Thoracic aorta (tissue), 2 donors: ENCODE data around the gene HOXC6. TPM values are rescaled to one million over a fixed set of nuclear protein-coding genes. Genes with fewer than 3 reads are reported as not detected.

Experiments used
- ATAC-seq: fragments of 150-250 bp; one replicate; pipeline ENCODE4 v1.8.0; 2017; ENCODE audit warnings: low read depth; ENCODE audit not compliant: insufficient number of reproducible peaks, low FRiP score
- DNase-seq: peaks from one replicate; pipeline ENCODE4 v3.0.0-alpha.2; 2020; ENCODE audit warnings: low spot score
- H3K27ac ChIP-seq, 2 donors: fragments of 200-600 bp; sonication (generic); 1 replicate in 1 of 2; 2 replicates in 1 of 2; pipeline ENCODE4 v1.5.1; 2016; ENCODE audit warnings: mild to moderate bottlenecking in 2 of 2, moderate library complexity in 2 of 2
- H3K27me3 ChIP-seq: fragments of 200-600 bp; sonication (generic); replicated peaks from 2 replicates; pipeline ENCODE4 v1.6.0; 2016; ENCODE audit warnings: mild to moderate bottlenecking; ENCODE audit not compliant: insufficient read depth
- H3K36me3 ChIP-seq: fragments of 200-600 bp; sonication (generic); one replicate; pipeline ENCODE4 v1.5.1; 2016
- H3K4me1 ChIP-seq, 2 donors: fragments of 200-600 bp; sonication (generic); 1 replicate in 1 of 2; 2 replicates in 1 of 2; pipeline versions ENCODE4 v1.5.1 to v1.6.0; 2016; ENCODE audit warnings: low read depth in 2 of 2, mild to moderate bottlenecking in 1 of 2; ENCODE audit not compliant: control insufficient read depth in 1 of 2
- H3K4me3 ChIP-seq: fragments of 200-600 bp; sonication (generic); 2 replicates; pipeline ENCODE4 v1.5.1; 2016; ENCODE audit warnings: mild to moderate bottlenecking
- H3K9me3 ChIP-seq: fragments of 200-600 bp; sonication (generic); 2 replicates; pipeline ENCODE4 v1.5.1; 2016
- CTCF ChIP-seq: fragments of 200-600 bp; sonication (generic); IDR thresholded peaks from one replicate; pipeline ENCODE4 v1.5.1; 2019; ENCODE audit warnings: antibody characterized with exemption
- total RNA-seq, 2 donors: library from RNA; depleted of rRNA; stranded (reverse); fragments of >200 nt; gene quantifications; one replicate each; pipeline versions ENCODE4 v1.1.0 to v1.2.3, GENCODE V29; 2016

The HOXC6 gene
- total RNA-seq, 2 donors from 2014 or later: not detected

GRCh38 chr12:53998900-53999236 lies 29.4 kb upstream of the HOXC6 start:
- TF ChIP-seq CTCF: no peak
- H3K27me3 ChIP-seq: peaks cover 34% of the 10 kb centered on the region
- H3K27ac ChIP-seq: no peak overlapping the region
- H3K4me3 ChIP-seq: no peak overlapping the region
- H3K4me1 ChIP-seq: peaks cover 27 to 29% of the 10 kb centered on the region in 2 donors
- no peaks in the 10 kb centered on the region for H3K9me3 ChIP-seq
- DNase-seq (no peak), ATAC-seq (no peak)
- H3K36me3 ChIP-seq: no peaks in the 10 kb centered on the region

GRCh38 chr12:53999559-54000115 lies 28.6 kb upstream of the HOXC6 start:
- ATAC-seq (no peak), DNase-seq (no peak)
- no peak for TF ChIP-seq CTCF
- H3K4me1 ChIP-seq: peaks cover 21 to 22% of the 10 kb centered on the region in 2 donors
- H3K4me3 ChIP-seq: peak overlapping the region; percentile 66
- H3K36me3 ChIP-seq: no peaks in the 10 kb centered on the region
- no peaks in the 10 kb centered on the region for H3K9me3 ChIP-seq
- peaks cover 27% of the 10 kb centered on the region for H3K27me3 ChIP-seq
- H3K27ac ChIP-seq: no peak overlapping the region

GRCh38 chr12:54000116-54001114 lies 27.8 kb upstream of the HOXC6 start, which contains the start of gene HOXC9:
Gene HOXC9 (plus strand): TSS chr12:54000161. CDS start chr12:54000189, 28 bp downstream.
- Histone ChIP-seq H3K27me3 (peaks cover 25% of the 10 kb centered on the region), H3K9me3 (no peaks in the 10 kb centered on the region), H3K27ac (peak within 1 kb of the TSS in 1 of 2 donors; percentile 22), H3K36me3 (no peaks in the 10 kb centered on the region), H3K4me1 (peaks cover 15% of the 10 kb centered on the region in 2 donors), H3K4me3 (peak within 1 kb of the TSS; percentile 66)
- ATAC-seq (no peak), DNase-seq (no peak)
- TF ChIP-seq CTCF: no peak

GRCh38 chr12:54001283-54002187 lies 26.7 kb upstream of the HOXC6 start:
- ATAC-seq (no peak), DNase-seq (no peak)
- Histone ChIP-seq H3K36me3 (no peaks in the 10 kb centered on the region), H3K4me3 (no peak overlapping the region), H3K27ac (peak overlapping the region in 1 of 2 donors; percentile 22), H3K27me3 (peaks cover 25% of the 10 kb centered on the region), H3K4me1 (peaks cover 12 to 23% of the 10 kb centered on the region in 2 donors), H3K9me3 (no peaks in the 10 kb centered on the region)
- TF ChIP-seq CTCF: no peak
